GM19395 (cell line): Measurements from ENCODE around the gene PTCD2.

ENCODE experiments used
- ATAC-seq: cut with Tn5 transposase; IDR thresholded peaks from one replicate; pipeline ENCODE4 v1.9.1; 2021; ENCODE audit warnings: mild to moderate bottlenecking, moderate library complexity; ENCODE audit not compliant: unreplicated experiment

The PTCD2 gene

DNA sequence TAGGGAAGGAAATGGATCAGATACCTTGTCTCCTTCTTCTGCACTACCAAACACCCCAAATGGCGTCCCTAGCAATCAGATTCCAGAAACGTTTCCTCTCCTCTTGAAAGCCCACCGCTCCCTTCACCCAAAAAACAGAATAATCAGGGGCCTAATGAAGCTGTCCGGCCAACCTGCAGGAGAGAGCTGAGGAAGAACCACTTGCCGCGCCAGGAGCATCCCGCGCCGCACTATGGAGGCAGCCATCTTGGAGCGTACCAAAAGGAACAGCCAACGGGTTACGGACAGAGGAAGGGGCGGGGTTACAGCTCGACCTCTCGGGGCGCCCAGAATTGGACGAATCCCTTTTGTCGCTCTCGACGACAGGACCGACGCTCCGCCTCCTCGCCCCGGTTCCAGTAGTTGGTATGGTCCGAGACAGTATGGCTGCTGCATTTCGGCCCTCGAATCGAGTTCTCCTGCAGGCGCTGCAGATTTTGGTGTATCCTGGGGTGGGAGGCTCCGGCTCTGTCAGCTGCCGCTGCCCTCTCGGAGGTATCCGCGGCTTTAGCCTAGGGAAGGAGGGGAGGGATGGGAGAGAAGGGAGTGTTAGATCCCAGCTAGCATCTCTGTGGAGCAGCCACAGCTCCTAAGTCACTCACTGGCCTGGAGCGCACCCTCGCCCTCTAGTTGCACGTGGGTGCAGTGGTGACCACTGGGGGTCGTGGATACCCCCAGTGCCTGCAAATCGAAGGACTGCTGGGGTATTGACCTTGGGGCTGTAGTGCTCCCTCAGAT is at the start of gene PTCD2, which contains the start of gene MRPS27:
PTCD2 (plus strand) TSS at position 398 of the 777 bp plus-strand sequence; CDS start at position 408, 10 bp downstream.
MRPS27 (minus strand) TSS at position 265 of the 777 bp plus-strand sequence; CDS start at position 246, 19 bp downstream.
- ATAC-seq, result peak; percentile 99

- no peak for ATAC-seq
These were observed 48.5 kb upstream of the PTCD2 start for GRCh38 chr5:72271702-72272101.

DNA sequence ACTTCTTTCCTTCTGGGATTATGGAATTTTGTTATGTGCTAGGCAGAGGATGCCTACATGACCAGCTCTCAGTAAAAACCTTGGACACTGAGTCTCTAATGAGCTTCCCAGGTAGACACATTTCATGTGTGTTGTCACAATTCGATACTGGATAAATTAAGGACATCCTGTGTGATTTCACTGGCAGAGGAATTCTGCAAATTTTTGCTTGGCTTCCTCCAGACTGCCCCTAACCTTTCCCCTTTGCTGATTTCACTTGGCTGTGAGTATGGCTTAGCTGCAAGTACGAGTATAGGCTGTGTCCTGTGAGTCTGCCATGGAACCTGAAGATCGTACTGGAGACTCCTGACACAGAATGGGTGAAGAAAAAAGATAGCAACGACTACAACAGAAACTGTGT is 47.8 kb upstream of the PTCD2 start:
- no peak for ATAC-seq

GRCh38 chr5:72273547-72273946 is 46.6 kb upstream of the PTCD2 start:
- no peak for ATAC-seq

GRCh38 chr5:72276219-72276752 is 43.9 kb upstream of the PTCD2 start:
- no peak for ATAC-seq

DNA sequence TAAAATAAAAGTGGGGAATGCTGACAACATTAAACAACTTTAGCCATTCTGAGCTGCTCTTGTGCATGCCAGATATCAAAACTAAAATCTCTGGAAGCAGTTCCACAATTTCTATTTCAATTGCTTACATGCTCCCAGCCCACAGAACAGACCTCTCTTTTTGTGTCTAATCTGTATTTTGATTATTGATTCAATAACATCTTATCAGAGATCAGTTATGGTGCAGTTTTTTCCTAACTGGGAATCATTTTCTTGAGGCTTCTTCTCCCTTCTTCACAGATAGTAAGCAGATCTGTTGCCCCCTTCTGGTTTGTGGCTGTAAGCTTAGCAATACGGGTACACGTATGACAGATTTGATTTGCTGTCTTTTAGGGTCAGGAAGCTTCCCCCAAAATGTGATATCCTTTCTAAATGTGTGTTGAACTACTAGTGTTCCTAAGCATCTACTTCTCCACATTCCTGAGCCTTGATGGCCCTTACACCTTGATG is 39.5 kb upstream of the PTCD2 start:
- ATAC-seq, result no peak

DNA sequence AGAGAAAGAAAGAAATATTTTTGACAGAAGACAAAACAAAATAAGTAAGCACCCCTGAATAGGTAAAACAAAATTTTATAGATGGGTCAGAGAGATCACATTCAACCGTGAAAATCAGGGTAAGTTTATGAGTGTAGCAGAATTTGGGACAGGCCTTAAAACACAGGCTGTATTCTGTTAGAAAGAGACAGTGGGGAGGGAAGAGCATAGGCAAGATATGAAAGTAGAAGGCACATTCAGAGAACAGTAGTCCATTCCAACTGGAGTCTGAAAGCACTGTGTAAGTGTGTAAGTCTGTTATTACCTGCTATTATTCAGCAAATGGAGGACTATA is 38.8 kb upstream of the PTCD2 start:
- no peak for ATAC-seq

GRCh38 chr5:72281764-72282499 is 38.2 kb upstream of the PTCD2 start:
- ATAC-seq, result no peak

DNA sequence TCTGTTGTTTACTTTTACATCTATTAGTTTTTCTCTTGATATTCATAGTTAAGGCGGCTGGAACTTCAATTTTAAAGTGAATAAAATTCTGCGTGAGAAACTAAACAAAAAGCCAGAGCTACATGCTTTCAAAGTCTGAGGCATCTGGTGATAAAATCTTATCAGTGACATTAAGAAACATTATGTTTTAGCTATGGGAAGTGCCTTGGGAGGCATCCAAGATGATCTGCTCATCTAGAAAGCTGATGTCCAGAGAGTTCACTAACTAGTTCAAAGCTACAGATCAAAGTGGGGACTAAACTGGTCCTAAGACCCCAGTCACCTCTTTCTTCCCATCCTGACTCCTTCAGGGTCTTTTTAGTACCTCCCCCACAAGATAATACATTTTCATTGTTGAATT is 37.3 kb upstream of the PTCD2 start:
- ATAC-seq, result no peak

DNA sequence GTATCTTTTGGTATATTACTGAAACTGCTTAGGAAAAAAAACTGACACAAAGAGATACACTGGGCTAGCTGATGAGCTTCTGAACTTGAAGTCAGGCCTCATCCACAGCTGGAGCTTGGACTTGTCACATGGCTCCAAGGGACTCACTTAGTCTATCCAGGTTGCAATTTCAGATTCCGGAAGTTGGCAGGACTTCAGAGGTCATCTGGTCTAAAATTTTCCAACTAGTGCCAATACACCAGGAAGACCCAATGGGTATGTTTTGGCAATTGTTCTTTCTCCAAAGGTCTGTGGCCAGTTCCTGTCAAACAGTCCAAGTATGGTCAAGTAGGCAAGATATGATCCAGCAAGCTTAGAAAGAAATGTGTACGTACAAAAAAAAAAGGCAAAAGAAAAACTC is 36.8 kb upstream of the PTCD2 start:
- ATAC-seq, result no peak

DNA sequence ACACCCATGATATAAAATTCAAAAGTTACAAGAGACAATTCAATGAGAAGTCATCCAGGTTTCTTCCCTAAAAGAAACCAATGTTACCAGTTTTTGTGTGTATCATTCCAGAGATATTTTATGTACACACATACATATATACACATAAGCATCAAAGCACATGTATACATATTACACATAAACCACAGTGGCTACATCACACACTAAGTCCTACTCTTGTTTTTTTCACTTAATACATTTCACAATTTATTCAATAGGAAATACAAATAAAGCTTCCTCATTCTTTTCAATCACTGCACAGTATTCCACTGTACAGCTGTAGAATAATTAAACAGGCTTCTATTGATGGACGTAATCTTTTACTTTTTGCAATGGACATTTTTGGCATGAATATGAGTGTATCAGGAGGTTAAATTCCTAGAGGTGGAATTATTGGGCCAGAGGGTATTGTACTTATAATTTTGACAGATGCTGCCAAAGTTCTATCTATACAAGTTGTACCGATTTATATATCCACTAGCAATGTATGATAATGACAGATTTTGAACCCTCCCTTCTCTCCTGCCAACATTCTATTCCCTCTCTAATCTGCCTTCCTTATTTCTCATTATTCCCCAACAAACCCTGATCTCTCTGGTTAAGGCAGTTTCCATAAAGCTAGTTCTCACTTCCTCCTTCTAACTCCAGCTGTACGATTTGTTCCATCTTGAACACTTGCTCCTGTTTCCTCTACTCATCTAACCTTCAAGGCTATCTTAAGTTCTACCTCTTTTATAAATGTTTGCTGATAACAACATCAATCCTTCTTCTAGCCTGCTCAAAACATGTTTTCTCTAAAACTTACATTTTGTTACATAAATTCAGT is 35.4 kb upstream of the PTCD2 start:
- ATAC-seq, result no peak

DNA sequence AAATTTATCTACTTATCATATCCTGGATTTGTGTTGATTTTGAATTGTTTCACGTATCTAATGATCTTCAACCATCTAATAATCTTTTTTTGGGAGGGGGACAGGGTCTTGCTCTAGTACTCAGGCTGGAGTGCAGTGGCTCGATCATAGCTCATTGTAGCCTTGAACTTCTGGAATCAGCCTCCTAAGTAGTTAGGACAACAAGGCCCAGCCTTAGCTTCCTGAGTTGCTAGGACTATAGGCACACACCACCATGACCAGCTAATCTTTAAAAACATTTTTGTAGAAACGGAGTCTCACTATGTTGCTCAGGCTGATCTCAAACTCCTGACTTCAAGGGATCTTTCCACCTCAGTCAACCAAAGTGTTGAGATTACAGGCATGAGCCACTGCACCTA is 34.8 kb upstream of the PTCD2 start:
- ATAC-seq, result no peak

GRCh38 chr5:72286798-72287197 is 33.4 kb upstream of the PTCD2 start:
- no peak for ATAC-seq

- ATAC-seq, result no peak
These were observed 31.2 kb upstream of the PTCD2 start for GRCh38 chr5:72288924-72289323.

- ATAC-seq, result no peak
These were observed 29.6 kb upstream of the PTCD2 start for GRCh38 chr5:72290356-72291133.

DNA sequence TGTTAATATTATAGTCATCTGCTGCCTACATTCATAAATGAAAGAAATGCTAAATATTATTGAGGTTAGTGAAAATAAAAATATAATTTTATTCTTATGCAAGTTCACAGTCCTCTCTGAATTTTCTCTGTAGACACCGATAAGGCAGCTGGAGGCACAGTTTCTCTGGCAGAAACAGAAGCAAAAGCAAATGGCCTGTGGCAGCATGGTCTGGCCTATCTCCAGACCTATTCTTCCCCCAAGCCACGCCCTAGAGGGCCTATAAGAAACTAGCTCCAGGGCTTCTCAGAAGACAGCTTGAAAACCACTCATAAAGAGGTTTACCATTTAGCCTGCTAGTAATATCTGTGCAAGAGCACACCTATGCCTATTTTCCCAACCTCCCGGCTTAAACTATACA is 28.6 kb upstream of the PTCD2 start:
- ATAC-seq, result no peak

GRCh38 chr5:72292411-72292810 is 27.8 kb upstream of the PTCD2 start:
- no peak for ATAC-seq

GRCh38 chr5:72293495-72294055 is 26.6 kb upstream of the PTCD2 start:
- no peak for ATAC-seq

DNA sequence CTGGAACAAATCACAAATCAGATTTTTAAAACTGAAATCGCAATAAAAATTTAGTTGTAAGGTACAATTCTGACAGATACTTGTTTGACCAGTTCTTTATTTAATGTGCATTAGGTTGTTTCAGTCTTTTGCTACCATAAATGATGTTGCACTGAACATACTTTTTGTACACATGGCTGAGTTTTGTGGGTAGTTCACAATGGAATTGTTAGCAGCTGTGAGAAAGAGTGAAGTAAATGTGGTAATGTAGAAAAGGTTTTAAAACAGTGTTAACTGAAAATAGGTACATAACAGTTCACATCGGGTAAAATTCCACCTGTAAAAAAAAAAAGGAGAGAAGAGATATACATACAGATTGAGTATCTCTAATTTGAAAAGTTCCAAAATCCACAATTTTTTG is 25.7 kb upstream of the PTCD2 start:
- ATAC-seq, result no peak

GRCh38 chr5:72295539-72295938 is 24.6 kb upstream of the PTCD2 start:
- no peak for ATAC-seq
